GM18907 (cell line): ENCODE measurements around the gene LRRC49.
A peak's percentile ranks its signal among the peaks of the same experiment; 100 is the strongest.
"Not testable (repeated sequence)": the region's sequence is repeated elsewhere in the genome, so short reads cannot be mapped to it uniquely, and the experiment has no call there.

Experiments used
- ATAC-seq: cut with Tn5 transposase; IDR thresholded peaks from one replicate; pipeline ENCODE4 v1.9.1; 2021; ENCODE audit warnings: mild to moderate bottlenecking, moderate library complexity; ENCODE audit not compliant: unreplicated experiment

LRRC49 gene

DNA sequence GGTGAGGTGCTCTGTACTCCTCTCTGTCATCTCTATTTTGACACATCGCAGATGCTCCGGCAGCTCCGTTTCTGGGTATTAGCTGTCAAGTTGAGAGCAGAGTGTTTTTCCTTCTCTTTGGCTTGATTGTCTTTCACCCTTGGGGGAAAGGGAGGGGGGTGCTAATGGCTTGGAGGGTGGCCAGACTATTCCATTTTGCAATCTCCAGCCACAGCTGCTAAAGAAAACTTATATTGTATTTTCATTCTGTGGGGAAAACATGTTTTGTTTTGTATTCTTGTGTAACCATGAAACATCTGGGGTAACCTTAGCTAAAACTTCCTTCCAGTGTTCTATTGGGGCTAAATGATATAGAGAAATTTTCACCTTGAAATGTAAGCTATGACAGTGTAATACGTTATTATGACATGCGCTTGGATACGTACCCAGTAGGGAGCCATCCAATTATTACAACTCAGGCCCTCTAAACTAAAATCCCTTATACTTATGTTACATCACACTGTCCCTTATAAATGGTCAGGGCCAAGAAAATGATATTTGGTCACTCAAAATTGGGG, 24.6 kb upstream of the LRRC49 start:
- no peak for ATAC-seq

- no peak for ATAC-seq
Observed at GRCh38 chr15:70869346-70869745, 23.3 kb upstream of the LRRC49 start.

DNA sequence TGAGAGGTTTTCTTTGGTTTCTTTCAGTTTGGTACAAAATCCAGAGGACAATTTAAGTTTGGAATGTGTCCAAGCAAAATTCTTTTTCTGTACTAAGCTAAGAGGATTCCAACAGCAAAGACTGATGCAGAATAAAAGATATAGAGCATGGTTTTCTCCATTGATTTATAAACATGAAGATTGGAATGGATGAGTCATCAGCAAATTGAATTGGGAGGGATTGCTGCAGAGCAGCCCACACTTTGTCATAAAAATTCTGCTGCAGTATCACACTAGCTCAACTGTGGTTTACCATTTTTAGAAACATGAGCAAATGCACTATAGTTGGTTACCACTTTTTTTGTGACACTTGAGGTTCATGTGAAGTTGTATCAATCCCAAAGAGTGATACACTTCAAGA, 22.6 kb upstream of the LRRC49 start:
- ATAC-seq = no peak

GRCh38 chr15:70871490-70871889, 21.1 kb upstream of the LRRC49 start:
- ATAC-seq = not testable (repeated sequence)

- ATAC-seq = no peak
Observed at GRCh38 chr15:70873232-70874054, 19.2 kb upstream of the LRRC49 start.

DNA sequence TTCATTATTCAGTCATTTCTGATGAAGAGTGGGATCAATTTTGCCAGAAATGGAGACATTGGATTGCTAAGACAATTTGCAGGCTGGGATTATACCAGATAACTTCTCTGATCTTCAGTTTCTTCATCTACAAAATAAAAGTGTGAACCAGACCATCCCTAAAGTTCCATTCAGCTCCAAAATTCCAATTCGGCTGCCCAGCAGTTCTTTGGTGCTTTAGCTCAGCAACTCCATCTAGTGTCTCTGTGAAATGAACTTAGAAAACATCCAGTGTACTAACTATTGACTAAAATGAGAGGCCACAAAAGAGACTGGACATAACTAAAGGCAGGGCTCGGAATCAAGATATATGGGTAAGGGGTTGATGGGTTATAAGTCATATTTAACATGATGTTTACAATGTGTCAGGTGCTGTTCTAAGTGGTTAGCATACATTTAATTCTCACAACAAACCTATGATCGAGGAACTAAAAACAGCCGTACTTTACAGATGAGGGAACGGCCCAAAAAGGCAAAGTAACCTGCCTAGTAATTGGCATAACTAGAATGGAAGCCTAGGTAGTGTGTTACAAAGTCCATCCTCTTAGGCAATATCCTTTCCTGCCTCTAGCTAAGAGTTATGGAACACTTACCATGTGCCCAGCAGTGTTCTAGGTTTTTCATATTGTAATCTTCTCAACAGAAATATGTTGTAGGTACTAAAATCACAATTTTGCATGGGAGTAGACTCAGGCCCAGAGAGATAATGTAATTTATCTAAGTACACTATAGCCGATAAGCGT, 17.4 kb upstream of the LRRC49 start:
- no peak for ATAC-seq

GRCh38 chr15:70876011-70876410, 16.6 kb upstream of the LRRC49 start:
- ATAC-seq = no peak

- no peak for ATAC-seq
Observed at GRCh38 chr15:70876683-70877082, 15.9 kb upstream of the LRRC49 start.

DNA sequence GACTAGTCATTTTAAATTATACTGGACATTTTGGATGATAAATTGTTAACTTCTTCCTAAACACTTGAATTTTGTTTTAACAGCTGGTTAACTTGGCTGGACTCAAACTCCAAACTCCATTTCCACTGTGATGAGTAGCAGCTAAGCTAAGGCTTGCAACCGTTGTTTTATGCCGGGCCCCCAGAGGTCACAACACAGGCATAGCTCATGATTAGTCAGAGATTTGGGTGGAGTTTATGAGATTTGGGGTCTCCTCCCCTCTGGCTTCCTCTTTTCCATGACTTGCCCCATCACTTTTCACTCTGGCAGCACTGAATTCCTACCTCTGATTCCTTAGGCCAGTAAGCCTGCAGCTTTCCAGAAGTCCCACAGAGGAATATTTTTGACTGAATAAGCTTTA, 13.2 kb upstream of the LRRC49 start:
- no peak for ATAC-seq

- ATAC-seq = no peak
Observed at GRCh38 chr15:70880781-70881180, 11.8 kb upstream of the LRRC49 start.

DNA sequence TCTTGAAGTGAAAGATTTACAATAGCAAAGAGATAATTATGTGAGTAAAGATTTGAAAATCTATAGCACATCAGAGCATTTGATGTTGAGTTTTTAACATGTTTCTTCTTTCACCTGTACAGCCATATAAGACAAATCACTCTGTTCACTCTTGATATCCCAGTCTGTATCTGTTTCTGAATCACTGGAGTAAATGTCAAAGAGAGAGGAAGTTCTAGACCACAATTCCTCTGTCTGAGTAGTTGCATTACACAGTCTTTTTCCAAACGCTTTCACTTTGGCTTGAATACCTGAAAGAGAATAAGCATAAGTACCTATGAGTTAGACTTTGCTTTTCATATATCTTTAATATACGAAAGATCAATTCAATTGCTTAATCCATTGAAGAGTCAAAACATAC, 10.3 kb upstream of the LRRC49 start:
- no peak for ATAC-seq

GRCh38 chr15:70892912-70893560, 410 bp downstream of the LRRC49 start:
- ATAC-seq = peak; percentile 26

- no peak for ATAC-seq
Observed at GRCh38 chr15:70902107-70902506, 9.5 kb downstream of the LRRC49 start.

DNA sequence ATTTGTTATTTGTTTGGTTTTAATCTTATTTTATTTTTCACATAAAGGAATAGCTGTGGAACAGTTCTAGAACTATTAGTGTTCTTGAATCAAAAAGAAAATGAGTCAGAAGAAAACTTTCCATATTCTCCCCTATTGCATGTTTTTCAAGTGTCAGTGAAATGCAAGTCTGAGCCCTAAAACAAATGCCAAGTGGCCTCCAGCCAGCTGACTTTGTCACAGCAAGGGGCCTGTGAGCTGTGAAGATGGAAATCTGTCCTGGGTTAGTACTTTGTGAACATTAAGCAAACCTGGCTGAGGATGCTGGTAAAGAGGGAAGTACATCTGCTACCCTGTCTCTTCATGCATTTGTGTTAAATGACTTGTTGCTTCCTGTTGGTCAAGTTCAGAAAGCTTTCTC, 14.2 kb downstream of the LRRC49 start:
- ATAC-seq = no peak

DNA sequence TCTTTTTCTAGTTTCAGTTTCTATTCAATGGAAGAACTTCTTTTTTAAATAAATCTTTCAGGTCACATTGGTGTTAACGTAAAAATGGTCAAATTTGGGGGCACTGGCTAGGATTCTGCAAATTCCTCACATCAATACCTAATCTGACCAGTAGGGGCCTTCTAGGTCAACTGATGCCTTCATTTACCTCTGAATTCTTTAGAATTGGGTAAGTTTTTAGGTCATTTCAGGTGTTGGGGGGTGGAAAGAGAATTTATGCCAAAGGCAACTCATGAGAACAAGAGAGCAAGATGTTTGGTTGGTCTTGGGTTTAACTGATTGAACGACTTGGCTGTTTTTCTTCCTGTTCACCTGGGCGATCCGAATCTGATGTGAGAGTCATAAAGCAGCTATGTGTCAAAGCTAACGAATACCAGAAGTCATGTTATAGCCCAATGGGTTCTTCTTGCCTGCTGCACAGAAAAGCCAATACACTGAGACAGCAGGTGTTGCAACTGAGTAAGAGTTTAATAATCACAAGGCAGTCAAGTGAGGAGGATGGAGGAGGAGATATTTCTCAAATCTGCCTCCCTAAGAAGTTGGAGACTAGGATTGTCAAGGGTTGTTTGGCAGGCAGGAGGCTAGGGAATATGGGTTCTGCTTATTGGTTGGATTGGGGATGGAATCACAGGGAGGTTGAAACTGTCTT, 15.3 kb downstream of the LRRC49 start:
- no peak for ATAC-seq

- no peak for ATAC-seq
Observed at GRCh38 chr15:70910958-70911357, 18.3 kb downstream of the LRRC49 start.

- ATAC-seq = no peak
Observed at GRCh38 chr15:70912187-70912586, 19.6 kb downstream of the LRRC49 start.

DNA sequence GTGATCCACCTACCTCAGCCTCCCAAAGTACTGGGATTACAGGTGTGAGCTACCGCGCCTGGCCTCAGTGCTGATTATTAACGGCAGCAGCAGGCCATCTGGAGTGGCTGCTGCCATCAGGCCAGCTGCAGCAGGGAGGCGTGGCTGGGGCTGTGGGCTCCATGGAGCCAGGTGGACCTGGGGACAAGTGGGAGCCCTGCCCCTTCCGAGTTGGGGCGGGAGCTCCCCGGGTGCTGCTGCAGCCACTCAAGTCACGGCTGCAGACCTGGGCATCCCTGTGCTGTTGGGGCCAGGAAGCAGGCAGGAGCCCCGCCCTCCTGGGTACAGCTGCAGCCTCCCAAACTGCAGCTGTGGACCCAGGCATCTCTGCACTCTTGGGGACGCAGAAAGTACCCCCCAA, 23.9 kb downstream of the LRRC49 start:
- no peak for ATAC-seq

DNA sequence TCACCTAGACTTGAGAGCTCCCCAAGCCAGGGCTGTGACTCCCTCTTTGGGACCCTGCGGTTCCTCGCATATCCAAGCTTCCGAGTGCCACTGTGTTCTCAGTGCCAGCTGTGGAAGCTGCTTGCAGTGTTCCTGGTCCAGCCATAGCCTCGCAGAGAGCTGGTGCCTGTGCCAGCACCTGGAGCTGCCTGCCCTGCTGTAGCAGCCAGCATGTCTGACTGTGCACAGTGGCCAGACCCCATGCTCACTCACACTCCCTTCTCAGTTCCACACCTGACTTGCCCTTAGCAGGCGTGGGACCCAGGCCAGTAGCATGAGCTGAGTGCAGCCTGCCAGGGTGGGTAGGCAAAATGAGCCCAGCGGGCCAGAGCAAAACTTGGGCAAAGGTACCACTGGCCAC, 25.3 kb downstream of the LRRC49 start:
- no peak for ATAC-seq

- no peak for ATAC-seq
Observed at GRCh38 chr15:70920981-70921696, 28.5 kb downstream of the LRRC49 start.
